Hepatocyte (in vitro differentiated cells): ENCODE measurements around the gene TMEM259. TPM values are rescaled to one million over a fixed set of nuclear protein-coding genes. Genes with fewer than 3 reads are reported as not detected.

ENCODE experiments used
- DNase-seq: peaks from one replicate; pipeline ENCODE4 v3.0.0-alpha.2; 2016; ENCODE audit warnings: low spot score
- H2AFZ ChIP-seq: fragments of 200-600 bp; sonication (generic); 2 replicates; pipeline ENCODE4 v1.6.0; 2016; ENCODE audit warnings: antibody characterized with exemption, mild to moderate bottlenecking
- H3K27ac ChIP-seq: fragments of 200-600 bp; sonication (generic); 2 replicates; pipeline ENCODE4 v1.5.1; 2016; ENCODE audit warnings: mild to moderate bottlenecking
- H3K27me3 ChIP-seq: fragments of 200-600 bp; sonication (generic); 2 replicates; pipeline ENCODE4 v1.6.1; 2016
- H3K36me3 ChIP-seq: fragments of 200-600 bp; sonication (generic); replicated peaks from 2 replicates; pipeline ENCODE4 v1.5.1; 2016; ENCODE audit warnings: low read depth; ENCODE audit not compliant: insufficient read depth
- H3K4me1 ChIP-seq: fragments of 200-600 bp; sonication (generic); 2 replicates; pipeline ENCODE4 v1.5.1; 2016; ENCODE audit warnings: mild to moderate bottlenecking, moderate library complexity; ENCODE audit not compliant: insufficient read depth
- H3K4me2 ChIP-seq: fragments of 200-600 bp; sonication (generic); 2 replicates; pipeline ENCODE4 v1.6.0; 2016
- H3K4me3 ChIP-seq: fragments of 200-600 bp; sonication (generic); 2 replicates; pipeline ENCODE4 v1.5.1; 2016; ENCODE audit warnings: mild to moderate bottlenecking
- H3K79me2 ChIP-seq: fragments of 200-600 bp; sonication (generic); 2 replicates; pipeline ENCODE4 v1.6.0; 2017; ENCODE audit warnings: mild to moderate bottlenecking
- H3K9me2 ChIP-seq: fragments of 200-600 bp; sonication (generic); replicated peaks from 2 replicates; pipeline ENCODE4 v1.6.0; 2017; ENCODE audit warnings: mild to moderate bottlenecking; ENCODE audit not compliant: insufficient read depth
- H3K9me3 ChIP-seq: fragments of 200-600 bp; sonication (generic); 2 replicates; pipeline ENCODE4 v1.5.1; 2016; ENCODE audit warnings: low read depth, mild to moderate bottlenecking
- H4K20me1 ChIP-seq: fragments of 200-600 bp; sonication (generic); 2 replicates; pipeline ENCODE4 v1.6.0; 2016; ENCODE audit warnings: mild to moderate bottlenecking; ENCODE audit not compliant: insufficient read depth, poor library complexity, severe bottlenecking
- CTCF ChIP-seq: fragments of 200-600 bp; sonication (generic); IDR thresholded peaks from 2 replicates; pipeline ENCODE4 v1.5.1; 2016; ENCODE audit warnings: antibody characterized with exemption, mild to moderate bottlenecking; ENCODE audit not compliant: poor library complexity
- EZH2 ChIP-seq: fragments of 200-600 bp; sonication (generic); IDR thresholded peaks from 2 replicates; pipeline ENCODE4 v1.6.1; 2016; ENCODE audit warnings: antibody characterized with exemption, mild to moderate bottlenecking, borderline replicate concordance
- EZH2phosphoT487 ChIP-seq: fragments of 200-600 bp; sonication (generic); IDR thresholded peaks from one replicate; pipeline ENCODE4 v1.6.1; 2018; ENCODE audit warnings: antibody characterized with exemption, mild to moderate bottlenecking, low read depth, moderate library complexity; ENCODE audit not compliant: unreplicated experiment, severe bottlenecking
- WGBS: methylation state at CpG from one replicate; pipeline ENCODE4 v1.1.6; 2016; ENCODE audit warnings: low lambda C conversion rate; ENCODE audit errors: missing lambda C conversion rate; 5-methylcytosine and 5-hydroxymethylcytosine counted together
- polyA plus RNA-seq: library from polyadenylated mRNA; unstranded; fragments of >200 nt; fragmentation: Nextera tagmentation; extraction: Ambion mirVana; gene quantifications from 2 replicates; pipeline ENCODE4 v1.2.1, GENCODE V29; 2016
- total RNA-seq: library from RNA; depleted of rRNA; stranded (reverse); fragments of >200 nt; gene quantifications from 2 replicates; pipeline ENCODE4 v1.2.3, GENCODE V29; 2014

Gene TMEM259
- total and polyA plus RNA-seq, 2 experiments from 2014 or later: 169 to 311 TPM

- Histone ChIP-seq H3K4me1 (peaks cover 18% of the 10 kb centered on the region), H3K4me3 (no peak overlapping the region), H3K79me2 (no peaks in the 10 kb centered on the region), H3K9me2 (no peaks in the 10 kb centered on the region), H3K36me3 (no peaks in the 10 kb centered on the region), H4K20me1 (no peaks in the 10 kb centered on the region), H2AFZ (no peak overlapping the region), H3K27ac (no peak overlapping the region), H3K27me3 (peaks cover 53% of the 10 kb centered on the region), H3K9me3 (no peaks in the 10 kb centered on the region), H3K4me2 (no peak overlapping the region)
- 59% methylated on average over 6 of the region's 6 CpGs for WGBS
- DNase-seq: no peak
- TF ChIP-seq EZH2: no peak
- TF ChIP-seq CTCF: no peak
- TF ChIP-seq EZH2phosphoT487: no peak
These were observed 22.9 kb downstream of the TMEM259 start for GRCh38 chr19:998064-998463.

GRCh38 chr19:996051-996838, 24.7 kb downstream of the TMEM259 start:
- no peaks in the 10 kb centered on the region for H4K20me1 ChIP-seq
- H3K9me3 ChIP-seq: no peaks in the 10 kb centered on the region
- no peak overlapping the region for H3K4me3 ChIP-seq
- H3K9me2 ChIP-seq: no peaks in the 10 kb centered on the region
- no peak overlapping the region for H2AFZ ChIP-seq
- TF ChIP-seq EZH2: peak; percentile 42
- TF ChIP-seq EZH2phosphoT487: no peak
- TF ChIP-seq CTCF: no peak
- H3K27ac ChIP-seq: no peak overlapping the region
- H3K4me1 ChIP-seq: peaks cover 11% of the 10 kb centered on the region
- H3K36me3 ChIP-seq: no peaks in the 10 kb centered on the region
- WGBS: 22% methylated on average over 58 of the region's 64 CpGs
- H3K79me2 ChIP-seq: no peaks in the 10 kb centered on the region
- peak; percentile 88 for DNase-seq
- peak overlapping the region; percentile 85 for H3K4me2 ChIP-seq
- peaks cover 46% of the 10 kb centered on the region for H3K27me3 ChIP-seq

GRCh38 chr19:995051-995827, 25.7 kb downstream of the TMEM259 start:
- no peak overlapping the region for H3K4me3 ChIP-seq
- no peak overlapping the region for H2AFZ ChIP-seq
- no peaks in the 10 kb centered on the region for H3K9me2 ChIP-seq
- no peak overlapping the region for H3K4me2 ChIP-seq
- 86% methylated on average over 26 of the region's 26 CpGs for WGBS
- TF ChIP-seq EZH2phosphoT487 (no peak), EZH2 (no peak), CTCF (no peak)
- H3K36me3 ChIP-seq: no peaks in the 10 kb centered on the region
- H3K27me3 ChIP-seq: peaks cover 43% of the 10 kb centered on the region
- no peaks in the 10 kb centered on the region for H3K9me3 ChIP-seq
- H4K20me1 ChIP-seq: no peaks in the 10 kb centered on the region
- no peak for DNase-seq
- H3K79me2 ChIP-seq: no peaks in the 10 kb centered on the region
- H3K4me1 ChIP-seq: peaks cover 11% of the 10 kb centered on the region
- H3K27ac ChIP-seq: no peak overlapping the region
